ENCODE data around the gene TMEM139. TPM values are rescaled to one million over a fixed set of nuclear protein-coding genes. Genes with fewer than 3 reads are reported as not detected.

The TMEM139 gene
- polyA plus RNA-seq, 4 donors: 32.5 to 127 (median 66.5) TPM

DNA sequence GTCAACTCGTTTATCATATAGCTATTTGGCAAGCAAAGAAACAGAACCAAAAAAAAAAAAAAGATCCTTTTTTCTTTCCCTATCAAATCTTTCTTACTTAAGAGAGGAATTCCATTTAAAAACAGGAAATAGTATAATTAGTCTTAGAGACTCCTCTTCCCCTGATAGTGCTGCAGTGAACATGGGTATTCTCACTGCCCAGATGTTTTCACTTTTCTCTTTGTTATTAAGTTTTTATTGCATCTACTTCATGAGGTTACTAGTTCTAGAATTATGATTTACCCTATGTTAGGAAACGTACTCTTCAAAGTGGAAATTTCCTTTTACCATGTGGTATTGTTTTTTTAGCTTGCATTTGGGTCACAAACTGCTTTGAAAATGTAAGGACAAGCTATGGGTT is 11.9 kb downstream of the TMEM139 start:
- FAIRE-seq (no peak), DNase-seq (no peak)
- H3K27ac ChIP-seq (ENCODE audit: low read depth in 1 of 3, low read length in 2 of 3): peak overlapping the region in 1 of 3 donors; percentile 70
- H3K27me3 ChIP-seq (ENCODE audit: control insufficient read depth in 3 of 3, insufficient read depth in 3 of 3, low read length in 3 of 3): no peaks in the 10 kb centered on the region
- WGBS, 3 donors: 40 to 69% (median 66%) methylated on average over 2 of the region's 2 CpGs
- H3K36me3 ChIP-seq (ENCODE audit: control insufficient read depth in 3 of 3, insufficient read depth in 2 of 3, low read depth in 1 of 3, low read length in 3 of 3): peaks cover 22 to 48% (median 25%) of the 10 kb centered on the region in 3 donors
- H3K4me3 ChIP-seq (ENCODE audit: low read depth in 1 of 3, low read length in 3 of 3): no peak overlapping the region
- peaks cover 0 to 13% (median 3%) of the 10 kb centered on the region in 3 donors for H3K4me1 ChIP-seq (ENCODE audit: control insufficient read depth in 3 of 3, insufficient read depth in 2 of 3, low read depth in 1 of 3, low read length in 2 of 3)
- H3K9me3 ChIP-seq (ENCODE audit: control insufficient read depth in 2 of 2, insufficient read depth in 1 of 2, low read depth in 1 of 2, low read length in 1 of 2): no peaks in the 10 kb centered on the region

GRCh38 chr7:143299346-143299745 is 14.6 kb downstream of the TMEM139 start:
- Histone ChIP-seq H3K9me3 (ENCODE audit: control insufficient read depth in 2 of 2, insufficient read depth in 1 of 2, low read depth in 1 of 2, low read length in 1 of 2) (no peaks in the 10 kb centered on the region), H3K4me3 (ENCODE audit: low read depth in 1 of 3, low read length in 3 of 3) (no peak overlapping the region), H3K27me3 (ENCODE audit: control insufficient read depth in 3 of 3, insufficient read depth in 3 of 3, low read length in 3 of 3) (no peaks in the 10 kb centered on the region), H3K27ac (ENCODE audit: low read depth in 1 of 3, low read length in 2 of 3) (no peak overlapping the region), H3K4me1 (ENCODE audit: control insufficient read depth in 3 of 3, insufficient read depth in 2 of 3, low read depth in 1 of 3, low read length in 2 of 3) (peaks cover 0 to 13% (median 3%) of the 10 kb centered on the region in 3 donors), H3K36me3 (ENCODE audit: control insufficient read depth in 3 of 3, insufficient read depth in 2 of 3, low read depth in 1 of 3, low read length in 3 of 3) (peaks cover 23 to 38% (median 24%) of the 10 kb centered on the region in 3 donors)
- WGBS, 3 donors: 78 to 87% (median 84%) methylated on average over 2 of the region's 2 CpGs
- DNase-seq (no peak), FAIRE-seq (no peak)

DNA sequence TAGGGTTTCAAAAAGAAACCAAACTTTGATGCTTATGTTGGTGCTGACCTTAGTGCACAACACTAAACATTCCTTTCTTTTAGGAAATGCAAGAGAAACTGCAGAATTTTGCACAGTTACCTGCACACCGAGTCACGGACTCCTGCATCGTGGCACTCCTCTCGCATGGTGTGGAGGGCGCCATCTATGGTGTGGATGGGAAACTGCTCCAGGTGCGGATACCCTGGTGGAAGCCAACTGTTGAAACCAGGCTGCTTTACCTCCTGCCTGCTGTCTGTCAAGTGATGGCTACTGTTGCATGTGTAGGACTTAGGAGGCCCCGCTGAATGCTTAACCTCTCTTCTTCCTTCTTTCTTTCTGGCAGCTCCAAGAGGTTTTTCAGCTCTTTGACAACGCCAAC is 15.1 kb downstream of the TMEM139 start:
- H3K36me3 ChIP-seq (ENCODE audit: control insufficient read depth in 3 of 3, insufficient read depth in 2 of 3, low read depth in 1 of 3, low read length in 3 of 3): peaks cover 22 to 40% (median 25%) of the 10 kb centered on the region in 3 donors
- H3K27ac ChIP-seq (ENCODE audit: low read depth in 1 of 3, low read length in 2 of 3): no peak overlapping the region
- WGBS, 3 donors: 40 to 60% (median 51%) methylated on average over 8 of the region's 8 CpGs
- H3K4me1 ChIP-seq (ENCODE audit: control insufficient read depth in 3 of 3, insufficient read depth in 2 of 3, low read depth in 1 of 3, low read length in 2 of 3): peaks cover 0 to 13% (median 3%) of the 10 kb centered on the region in 3 donors
- H3K4me3 ChIP-seq (ENCODE audit: low read depth in 1 of 3, low read length in 3 of 3): no peak overlapping the region
- H3K9me3 ChIP-seq (ENCODE audit: control insufficient read depth in 2 of 2, insufficient read depth in 1 of 2, low read depth in 1 of 2, low read length in 1 of 2): no peaks in the 10 kb centered on the region
- peak; percentile 49 to 68 for DNase-seq
- no peaks in the 10 kb centered on the region for H3K27me3 ChIP-seq (ENCODE audit: control insufficient read depth in 3 of 3, insufficient read depth in 3 of 3, low read length in 3 of 3)
- no peak for FAIRE-seq

- Histone ChIP-seq H3K4me3 (ENCODE audit: low read depth in 1 of 3, low read length in 3 of 3) (no peak overlapping the region), H3K27ac (ENCODE audit: low read depth in 1 of 3, low read length in 2 of 3) (no peak overlapping the region), H3K36me3 (ENCODE audit: control insufficient read depth in 3 of 3, insufficient read depth in 2 of 3, low read depth in 1 of 3, low read length in 3 of 3) (peaks cover 24 to 44% (median 28%) of the 10 kb centered on the region in 3 donors), H3K27me3 (ENCODE audit: control insufficient read depth in 3 of 3, insufficient read depth in 3 of 3, low read length in 3 of 3) (no peaks in the 10 kb centered on the region), H3K4me1 (ENCODE audit: control insufficient read depth in 3 of 3, insufficient read depth in 2 of 3, low read depth in 1 of 3, low read length in 2 of 3) (peaks cover 0 to 3% (median 0%) of the 10 kb centered on the region in 3 donors), H3K9me3 (ENCODE audit: control insufficient read depth in 2 of 2, insufficient read depth in 1 of 2, low read depth in 1 of 2, low read length in 1 of 2) (no peaks in the 10 kb centered on the region)
- FAIRE-seq: no peak
- DNase-seq: no peak
- 52 to 60% (median 58%) methylated on average over 8 of the region's 8 CpGs for WGBS, 3 donors
Observed at GRCh38 chr7:143300959-143301935, 16.5 kb downstream of the TMEM139 start.

DNA sequence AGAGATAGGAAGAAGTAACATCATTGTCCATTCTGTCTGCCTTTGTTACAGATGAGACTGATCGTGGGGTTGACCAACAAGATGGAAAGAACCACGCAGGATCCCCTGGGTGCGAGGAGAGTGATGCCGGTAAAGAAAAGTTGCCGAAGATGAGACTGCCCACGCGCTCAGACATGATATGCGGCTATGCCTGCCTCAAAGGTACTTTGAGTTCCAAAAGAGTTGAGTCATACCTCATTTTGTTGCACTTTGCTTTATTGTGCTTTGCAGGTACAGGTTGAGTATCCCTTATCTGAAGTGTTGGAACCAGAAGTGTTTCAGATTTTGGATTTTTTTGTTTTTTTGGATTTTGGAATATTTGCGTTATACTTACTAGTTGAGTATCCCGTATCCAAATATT is 19.0 kb downstream of the TMEM139 start:
- H3K27ac ChIP-seq (ENCODE audit: low read depth in 1 of 3, low read length in 2 of 3): no peak overlapping the region
- no peaks in the 10 kb centered on the region for H3K4me1 ChIP-seq (ENCODE audit: control insufficient read depth in 3 of 3, insufficient read depth in 2 of 3, low read depth in 1 of 3, low read length in 2 of 3)
- no peaks in the 10 kb centered on the region for H3K27me3 ChIP-seq (ENCODE audit: control insufficient read depth in 3 of 3, insufficient read depth in 3 of 3, low read length in 3 of 3)
- WGBS, 3 donors: 90 to 94% (median 92%) methylated on average over 10 of the region's 10 CpGs
- FAIRE-seq (no peak), DNase-seq (no peak)
- peaks cover 24 to 48% (median 30%) of the 10 kb centered on the region in 3 donors for H3K36me3 ChIP-seq (ENCODE audit: control insufficient read depth in 3 of 3, insufficient read depth in 2 of 3, low read depth in 1 of 3, low read length in 3 of 3)
- H3K9me3 ChIP-seq (ENCODE audit: control insufficient read depth in 2 of 2, insufficient read depth in 1 of 2, low read depth in 1 of 2, low read length in 1 of 2): no peaks in the 10 kb centered on the region
- H3K4me3 ChIP-seq (ENCODE audit: low read depth in 1 of 3, low read length in 3 of 3): no peak overlapping the region

DNA sequence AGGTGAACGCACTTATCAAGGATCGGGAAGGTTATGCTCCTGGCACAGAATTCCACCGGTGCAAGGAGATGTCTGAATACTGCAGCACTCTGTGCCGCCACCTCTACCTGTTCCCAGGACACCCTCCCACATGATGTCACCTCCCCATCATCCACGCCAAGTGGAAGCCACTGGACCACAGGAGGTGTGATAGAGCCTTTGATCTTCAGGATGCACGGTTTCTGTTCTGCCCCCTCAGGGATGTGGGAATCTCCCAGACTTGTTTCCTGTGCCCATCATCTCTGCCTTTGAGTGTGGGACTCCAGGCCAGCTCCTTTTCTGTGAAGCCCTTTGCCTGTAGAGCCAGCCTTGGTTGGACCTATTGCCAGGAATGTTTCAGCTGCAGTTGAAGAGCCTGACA is 20.2 kb downstream of the TMEM139 start:
- Histone ChIP-seq H3K4me3 (ENCODE audit: low read depth in 1 of 3, low read length in 3 of 3) (no peak overlapping the region), H3K27ac (ENCODE audit: low read depth in 1 of 3, low read length in 2 of 3) (no peak overlapping the region), H3K9me3 (ENCODE audit: control insufficient read depth in 2 of 2, insufficient read depth in 1 of 2, low read depth in 1 of 2, low read length in 1 of 2) (no peaks in the 10 kb centered on the region), H3K4me1 (ENCODE audit: control insufficient read depth in 3 of 3, insufficient read depth in 2 of 3, low read depth in 1 of 3, low read length in 2 of 3) (no peaks in the 10 kb centered on the region), H3K27me3 (ENCODE audit: control insufficient read depth in 3 of 3, insufficient read depth in 3 of 3, low read length in 3 of 3) (no peaks in the 10 kb centered on the region), H3K36me3 (ENCODE audit: control insufficient read depth in 3 of 3, insufficient read depth in 2 of 3, low read depth in 1 of 3, low read length in 3 of 3) (peaks cover 24 to 46% (median 29%) of the 10 kb centered on the region in 3 donors)
- WGBS, 3 donors: 64 to 81% (median 72%) methylated on average over 6 of the region's 6 CpGs
- FAIRE-seq: no peak
- no peak for DNase-seq

GRCh38 chr7:143305423-143306070 is 20.8 kb downstream of the TMEM139 start:
- WGBS, 3 donors: 12 to 50% (median 38%) methylated on average over 10 of the region's 10 CpGs
- H3K27me3 ChIP-seq (ENCODE audit: control insufficient read depth in 3 of 3, insufficient read depth in 3 of 3, low read length in 3 of 3): no peaks in the 10 kb centered on the region
- FAIRE-seq: no peak
- no peak overlapping the region for H3K4me3 ChIP-seq (ENCODE audit: low read depth in 1 of 3, low read length in 3 of 3)
- H3K36me3 ChIP-seq (ENCODE audit: control insufficient read depth in 3 of 3, insufficient read depth in 2 of 3, low read depth in 1 of 3, low read length in 3 of 3): peaks cover 21 to 40% (median 23%) of the 10 kb centered on the region in 3 donors
- H3K4me1 ChIP-seq (ENCODE audit: control insufficient read depth in 3 of 3, insufficient read depth in 2 of 3, low read depth in 1 of 3, low read length in 2 of 3): no peaks in the 10 kb centered on the region
- peak overlapping the region in 1 of 3 donors; percentile 53 for H3K27ac ChIP-seq (ENCODE audit: low read depth in 1 of 3, low read length in 2 of 3)
- DNase-seq: peak; percentile 81 to 92
- no peaks in the 10 kb centered on the region for H3K9me3 ChIP-seq (ENCODE audit: control insufficient read depth in 2 of 2, insufficient read depth in 1 of 2, low read depth in 1 of 2, low read length in 1 of 2)

GRCh38 chr7:143308632-143309031 is 23.9 kb downstream of the TMEM139 start:
- Histone ChIP-seq H3K27ac (ENCODE audit: low read depth in 1 of 3, low read length in 2 of 3) (no peak overlapping the region), H3K27me3 (ENCODE audit: control insufficient read depth in 3 of 3, insufficient read depth in 3 of 3, low read length in 3 of 3) (no peaks in the 10 kb centered on the region), H3K4me1 (ENCODE audit: control insufficient read depth in 3 of 3, insufficient read depth in 2 of 3, low read depth in 1 of 3, low read length in 2 of 3) (no peaks in the 10 kb centered on the region), H3K9me3 (ENCODE audit: control insufficient read depth in 2 of 2, insufficient read depth in 1 of 2, low read depth in 1 of 2, low read length in 1 of 2) (no peaks in the 10 kb centered on the region), H3K4me3 (ENCODE audit: low read depth in 1 of 3, low read length in 3 of 3) (no peak overlapping the region), H3K36me3 (ENCODE audit: control insufficient read depth in 3 of 3, insufficient read depth in 2 of 3, low read depth in 1 of 3, low read length in 3 of 3) (peaks cover 15 to 29% (median 20%) of the 10 kb centered on the region in 3 donors)
- DNase-seq (no peak), FAIRE-seq (no peak)
- 95 to 100% (median 96%) methylated on average over 2 of the region's 2 CpGs for WGBS, 3 donors
